ENCODE measurements around the gene DPP6.
"Not testable (repeated sequence)": the region's sequence is repeated elsewhere in the genome, so short reads cannot be mapped to it uniquely, and the experiment has no call there.

The DPP6 gene

GRCh38 chr7:154677454-154677853 lies 625.3 kb downstream of the DPP6 start:
- Histone ChIP-seq H3K27me3 (replicated peaks) (no peaks in the 10 kb centered on the region), H3K27ac (no peak overlapping the region), H3K36me3 (replicated peaks) (no peaks in the 10 kb centered on the region), H3K4me3 (ENCODE audit: low read depth, low read length) (no peak overlapping the region)
- TF ChIP-seq CTCF (IDR thresholded peaks at IDR 0.05; ENCODE audit: low read depth, low read length, missing control alignments) = no peak
- in situ Hi-C loops (cut with HindIII; ENCODE audit: low pct_ligation_motif_present, low sequenced_read_pairs) = no loop called here
- no peak for DNase-seq

GRCh38 chr7:154678001-154678550 lies 625.9 kb downstream of the DPP6 start:
- H3K27ac ChIP-seq; H3K27me3 ChIP-seq (replicated peaks); H3K36me3 ChIP-seq (replicated peaks); in situ Hi-C loops (cut with HindIII; ENCODE audit: low pct_ligation_motif_present, low sequenced_read_pairs); DNase-seq; H3K4me3 ChIP-seq (ENCODE audit: low read depth, low read length): not testable (repeated sequence)

- no peaks in the 10 kb centered on the region for H3K36me3 ChIP-seq (replicated peaks)
- no peak for TF ChIP-seq CTCF (IDR thresholded peaks at IDR 0.05; ENCODE audit: low read depth, low read length, missing control alignments)
- DNase-seq = no peak
- H3K27ac ChIP-seq = no peak overlapping the region
- in situ Hi-C loops (cut with HindIII; ENCODE audit: low pct_ligation_motif_present, low sequenced_read_pairs) = no loop called here
- H3K27me3 ChIP-seq (replicated peaks) = no peaks in the 10 kb centered on the region
- no peak overlapping the region for H3K4me3 ChIP-seq (ENCODE audit: low read depth, low read length)
Measured at GRCh38 chr7:154679379-154680053, 627.3 kb downstream of the DPP6 start.

GRCh38 chr7:154680894-154681659 lies 628.9 kb downstream of the DPP6 start:
- Histone ChIP-seq H3K4me3 (ENCODE audit: low read depth, low read length) (no peak overlapping the region), H3K36me3 (replicated peaks) (no peaks in the 10 kb centered on the region), H3K27me3 (replicated peaks) (no peaks in the 10 kb centered on the region), H3K27ac (no peak overlapping the region)
- DNase-seq = no peak
- in situ Hi-C loops (cut with HindIII; ENCODE audit: low pct_ligation_motif_present, low sequenced_read_pairs) = no loop called here
- no peak for TF ChIP-seq CTCF (IDR thresholded peaks at IDR 0.05; ENCODE audit: low read depth, low read length, missing control alignments)

- Histone ChIP-seq H3K4me3 (ENCODE audit: low read depth, low read length) (no peak overlapping the region), H3K27ac (no peak overlapping the region), H3K27me3 (replicated peaks) (no peaks in the 10 kb centered on the region), H3K36me3 (replicated peaks) (no peaks in the 10 kb centered on the region)
- no peak for TF ChIP-seq CTCF (IDR thresholded peaks at IDR 0.05; ENCODE audit: low read depth, low read length, missing control alignments)
- no peak for DNase-seq
- in situ Hi-C loops (cut with HindIII; ENCODE audit: low pct_ligation_motif_present, low sequenced_read_pairs) = no loop called here
Measured at GRCh38 chr7:154682003-154682402, 629.8 kb downstream of the DPP6 start.

Measured in brain microvascular endothelial cell (primary cell).